Measurements from ENCODE around the gene PCDHGC5. TPM values are rescaled to one million over a fixed set of nuclear protein-coding genes. Genes with fewer than 3 reads are reported as not detected.
A peak's percentile ranks its signal among the peaks of the same experiment; 100 is the strongest.

PCDHGC5 gene
- total and polyA plus RNA-seq, 2 donors = 0.11 to 0.19 TPM

GRCh38 chr5:141495453-141495811, 6.6 kb downstream of the PCDHGC5 start:
- 82% methylated on average over 8 of the region's 8 CpGs for WGBS
- H3K27me3 ChIP-seq (ENCODE audit: control insufficient read depth in 2 of 2, insufficient read depth in 1 of 2, low read length in 1 of 2) = peaks cover 30 to 60% of the 10 kb centered on the region in 2 donors
- H3K27ac ChIP-seq (ENCODE audit: low read depth in 1 of 2, low read length in 1 of 2) = no peak overlapping the region

GRCh38 chr5:141496038-141496437, 7.2 kb downstream of the PCDHGC5 start:
- no peak overlapping the region for H3K27ac ChIP-seq (ENCODE audit: low read depth in 1 of 2, low read length in 1 of 2)
- H3K4me1 ChIP-seq (ENCODE audit: control insufficient read depth in 2 of 2, insufficient read depth in 2 of 2, low read length in 2 of 2) = peaks cover 0 to 37% of the 10 kb centered on the region in 2 donors
- H3K36me3 ChIP-seq (ENCODE audit: control insufficient read depth in 2 of 2, insufficient read depth in 2 of 2, low read length in 1 of 2) = no peaks in the 10 kb centered on the region
- H3K27me3 ChIP-seq (ENCODE audit: control insufficient read depth in 2 of 2, insufficient read depth in 1 of 2, low read length in 1 of 2) = peaks cover 28 to 54% of the 10 kb centered on the region in 2 donors
- DNase-seq (ENCODE audit: low read depth in 6 of 9, low spot score in 9 of 9) = no peak
- H3K9me3 ChIP-seq (ENCODE audit: control insufficient read depth in 2 of 2, insufficient read depth in 1 of 2, low read length in 1 of 2) = peaks cover 0 to 7% of the 10 kb centered on the region in 2 donors
- WGBS = 71% methylated on average over 4 of the region's 4 CpGs
- H3K4me3 ChIP-seq (ENCODE audit: low read length in 2 of 2) = no peak overlapping the region

More at GRCh38 chr5:141495453-141495811, 6.6 kb downstream of the PCDHGC5 start:
- Histone ChIP-seq H3K4me3 (ENCODE audit: low read length in 2 of 2) (no peak overlapping the region), H3K36me3 (ENCODE audit: control insufficient read depth in 2 of 2, insufficient read depth in 2 of 2, low read length in 1 of 2) (no peaks in the 10 kb centered on the region), H3K4me1 (ENCODE audit: control insufficient read depth in 2 of 2, insufficient read depth in 2 of 2, low read length in 2 of 2) (peaks cover 0 to 38% of the 10 kb centered on the region in 2 donors), H3K9me3 (ENCODE audit: control insufficient read depth in 2 of 2, insufficient read depth in 1 of 2, low read length in 1 of 2) (peaks cover 0 to 7% of the 10 kb centered on the region in 2 donors)
- no peak for DNase-seq (ENCODE audit: low read depth in 6 of 9, low spot score in 9 of 9)

GRCh38 chr5:141501761-141502160, 12.9 kb downstream of the PCDHGC5 start:
- 96% methylated on average over 7 of the region's 7 CpGs for WGBS
- Histone ChIP-seq H3K4me1 (ENCODE audit: control insufficient read depth in 2 of 2, insufficient read depth in 2 of 2, low read length in 2 of 2) (no peaks in the 10 kb centered on the region), H3K27me3 (ENCODE audit: control insufficient read depth in 2 of 2, insufficient read depth in 1 of 2, low read length in 1 of 2) (no peaks in the 10 kb centered on the region), H3K36me3 (ENCODE audit: control insufficient read depth in 2 of 2, insufficient read depth in 2 of 2, low read length in 1 of 2) (no peaks in the 10 kb centered on the region), H3K9me3 (ENCODE audit: control insufficient read depth in 2 of 2, insufficient read depth in 1 of 2, low read length in 1 of 2) (no peaks in the 10 kb centered on the region), H3K27ac (ENCODE audit: low read depth in 1 of 2, low read length in 1 of 2) (no peak overlapping the region), H3K4me3 (ENCODE audit: low read length in 2 of 2) (no peak overlapping the region)
- no peak for DNase-seq (ENCODE audit: low read depth in 6 of 9, low spot score in 9 of 9)

GRCh38 chr5:141503681-141504080, 14.8 kb downstream of the PCDHGC5 start:
- H3K27me3 ChIP-seq (ENCODE audit: control insufficient read depth in 2 of 2, insufficient read depth in 1 of 2, low read length in 1 of 2) = peaks cover 0 to 11% of the 10 kb centered on the region in 2 donors
- H3K36me3 ChIP-seq (ENCODE audit: control insufficient read depth in 2 of 2, insufficient read depth in 2 of 2, low read length in 1 of 2) = no peaks in the 10 kb centered on the region
- WGBS = 97% methylated on average over 2 of the region's 2 CpGs

GRCh38 chr5:141504216-141504615, 15.3 kb downstream of the PCDHGC5 start:
- DNase-seq (ENCODE audit: low read depth in 6 of 9, low spot score in 9 of 9) = no peak
- 94% methylated on average over 4 of the region's 4 CpGs for WGBS
- no peak overlapping the region for H3K4me3 ChIP-seq (ENCODE audit: low read length in 2 of 2)
- H3K4me1 ChIP-seq (ENCODE audit: control insufficient read depth in 2 of 2, insufficient read depth in 2 of 2, low read length in 2 of 2) = peaks cover 0 to 19% of the 10 kb centered on the region in 2 donors
- H3K9me3 ChIP-seq (ENCODE audit: control insufficient read depth in 2 of 2, insufficient read depth in 1 of 2, low read length in 1 of 2) = no peaks in the 10 kb centered on the region
- peaks cover 0 to 16% of the 10 kb centered on the region in 2 donors for H3K27me3 ChIP-seq (ENCODE audit: control insufficient read depth in 2 of 2, insufficient read depth in 1 of 2, low read length in 1 of 2)
- H3K36me3 ChIP-seq (ENCODE audit: control insufficient read depth in 2 of 2, insufficient read depth in 2 of 2, low read length in 1 of 2) = no peaks in the 10 kb centered on the region
- no peak overlapping the region for H3K27ac ChIP-seq (ENCODE audit: low read depth in 1 of 2, low read length in 1 of 2)

More at GRCh38 chr5:141503681-141504080, 14.8 kb downstream of the PCDHGC5 start:
- H3K4me3 ChIP-seq (ENCODE audit: low read length in 2 of 2) = no peak overlapping the region
- no peaks in the 10 kb centered on the region for H3K9me3 ChIP-seq (ENCODE audit: control insufficient read depth in 2 of 2, insufficient read depth in 1 of 2, low read length in 1 of 2)
- H3K27ac ChIP-seq (ENCODE audit: low read depth in 1 of 2, low read length in 1 of 2) = no peak overlapping the region
- DNase-seq (ENCODE audit: low read depth in 6 of 9, low spot score in 9 of 9) = no peak
- peaks cover 0 to 14% of the 10 kb centered on the region in 2 donors for H3K4me1 ChIP-seq (ENCODE audit: control insufficient read depth in 2 of 2, insufficient read depth in 2 of 2, low read length in 2 of 2)

- Histone ChIP-seq H3K27me3 (ENCODE audit: control insufficient read depth in 2 of 2, insufficient read depth in 1 of 2, low read length in 1 of 2) (peaks cover 0 to 24% of the 10 kb centered on the region in 2 donors), H3K4me1 (ENCODE audit: control insufficient read depth in 2 of 2, insufficient read depth in 2 of 2, low read length in 2 of 2) (peaks cover 0 to 24% of the 10 kb centered on the region in 2 donors), H3K4me3 (ENCODE audit: low read length in 2 of 2) (no peak overlapping the region), H3K9me3 (ENCODE audit: control insufficient read depth in 2 of 2, insufficient read depth in 1 of 2, low read length in 1 of 2) (no peaks in the 10 kb centered on the region), H3K36me3 (ENCODE audit: control insufficient read depth in 2 of 2, insufficient read depth in 2 of 2, low read length in 1 of 2) (no peaks in the 10 kb centered on the region), H3K27ac (ENCODE audit: low read depth in 1 of 2, low read length in 1 of 2) (no peak overlapping the region)
- WGBS = 95% methylated on average over 8 of the region's 8 CpGs
- DNase-seq (ENCODE audit: low read depth in 6 of 9, low spot score in 9 of 9) = no peak
These were observed 17.7 kb downstream of the PCDHGC5 start for GRCh38 chr5:141506381-141507155.

- Histone ChIP-seq H3K27me3 (ENCODE audit: control insufficient read depth in 2 of 2, insufficient read depth in 1 of 2, low read length in 1 of 2) (peaks cover 0 to 31% of the 10 kb centered on the region in 2 donors), H3K27ac (ENCODE audit: low read depth in 1 of 2, low read length in 1 of 2) (peak overlapping the region in 1 of 2 donors; percentile 53), H3K36me3 (ENCODE audit: control insufficient read depth in 2 of 2, insufficient read depth in 2 of 2, low read length in 1 of 2) (no peaks in the 10 kb centered on the region), H3K4me1 (ENCODE audit: control insufficient read depth in 2 of 2, insufficient read depth in 2 of 2, low read length in 2 of 2) (peaks cover 2 to 29% of the 10 kb centered on the region in 2 donors), H3K4me3 (ENCODE audit: low read length in 2 of 2) (no peak overlapping the region), H3K9me3 (ENCODE audit: control insufficient read depth in 2 of 2, insufficient read depth in 1 of 2, low read length in 1 of 2) (no peaks in the 10 kb centered on the region)
- 81% methylated on average over 11 of the region's 11 CpGs for WGBS
- DNase-seq (ENCODE audit: low read depth in 6 of 9, low spot score in 9 of 9) = no peak
These were observed 18.7 kb downstream of the PCDHGC5 start for GRCh38 chr5:141507387-141508091.

- no peak for DNase-seq (ENCODE audit: low read depth in 6 of 9, low spot score in 9 of 9)
- no peak overlapping the region for H3K4me3 ChIP-seq (ENCODE audit: low read length in 2 of 2)
- H3K9me3 ChIP-seq (ENCODE audit: control insufficient read depth in 2 of 2, insufficient read depth in 1 of 2, low read length in 1 of 2) = no peaks in the 10 kb centered on the region
- H3K27ac ChIP-seq (ENCODE audit: low read depth in 1 of 2, low read length in 1 of 2) = peak overlapping the region in 1 of 2 donors; percentile 47
- 84% methylated on average over 9 of the region's 9 CpGs for WGBS
- peaks cover 2 to 38% of the 10 kb centered on the region in 2 donors for H3K4me1 ChIP-seq (ENCODE audit: control insufficient read depth in 2 of 2, insufficient read depth in 2 of 2, low read length in 2 of 2)
- H3K36me3 ChIP-seq (ENCODE audit: control insufficient read depth in 2 of 2, insufficient read depth in 2 of 2, low read length in 1 of 2) = no peaks in the 10 kb centered on the region
- H3K27me3 ChIP-seq (ENCODE audit: control insufficient read depth in 2 of 2, insufficient read depth in 1 of 2, low read length in 1 of 2) = peaks cover 0 to 40% of the 10 kb centered on the region in 2 donors
These were observed 19.5 kb downstream of the PCDHGC5 start for GRCh38 chr5:141508440-141508797.
